HG03103 (cell line): ENCODE results near the gene NUCKS1.

Experiments used
- ATAC-seq: cut with Tn5 transposase; IDR thresholded peaks from one replicate; pipeline ENCODE4 v1.9.1; 2021; ENCODE audit warnings: low read depth; ENCODE audit not compliant: unreplicated experiment

The NUCKS1 gene

DNA sequence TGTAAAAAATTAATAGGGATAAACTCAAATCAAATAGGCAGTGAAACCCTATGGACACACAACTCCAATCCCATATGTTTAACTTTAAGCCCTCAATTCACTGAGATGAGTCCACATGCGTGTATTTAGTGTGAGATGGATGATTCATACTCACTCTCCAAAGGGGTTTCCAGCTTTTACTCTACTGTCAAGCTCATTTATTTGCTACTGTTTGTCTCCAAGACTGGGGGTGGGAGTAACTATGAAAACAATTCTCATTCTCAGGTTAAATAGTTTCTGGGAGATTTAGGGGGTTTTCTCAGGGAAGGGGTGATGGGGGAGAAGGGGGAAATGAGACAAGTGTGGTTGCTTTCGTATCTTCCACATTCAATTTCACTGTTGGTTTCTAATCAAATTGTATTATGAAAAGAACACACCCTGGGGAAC lies 22.6 kb upstream of the NUCKS1 start:
- ATAC-seq = no peak

- ATAC-seq = no peak
Measured at GRCh38 chr1:205770618-205771017, 20.6 kb upstream of the NUCKS1 start.

DNA sequence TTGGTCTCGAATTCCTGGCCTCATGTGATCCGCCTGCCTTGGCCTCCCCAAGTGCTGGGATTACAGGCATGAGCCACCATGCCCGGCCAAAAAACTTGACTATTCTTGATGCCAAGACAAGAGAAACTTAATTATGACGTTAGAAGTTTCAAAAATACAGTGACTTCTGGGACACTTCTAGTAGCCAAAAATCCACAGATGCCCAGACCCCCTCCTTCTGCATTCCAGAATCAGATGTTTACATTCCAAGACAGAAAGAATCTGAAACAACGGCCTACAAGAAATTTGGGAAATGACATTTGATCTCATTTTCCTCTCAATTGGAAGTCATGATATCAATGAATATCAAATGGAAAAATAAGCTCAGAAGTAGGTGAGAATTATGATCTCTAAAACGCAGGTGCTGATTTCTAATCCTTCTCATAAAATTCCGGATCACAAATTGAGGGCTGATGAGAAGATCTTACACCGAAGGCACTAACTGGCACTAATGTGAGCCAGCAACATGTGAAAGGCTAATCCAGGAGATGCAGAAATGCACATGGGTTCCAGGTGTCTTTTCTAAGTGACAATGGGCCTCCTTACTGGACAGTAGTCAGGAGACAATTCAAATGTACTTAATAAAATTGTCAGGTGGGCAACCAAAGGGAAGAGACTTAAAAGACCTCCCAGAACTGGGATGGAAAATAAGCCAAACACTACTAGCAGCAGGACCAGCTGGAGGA lies 19.8 kb upstream of the NUCKS1 start:
- no peak for ATAC-seq

GRCh38 chr1:205767248-205767647 lies 17.3 kb upstream of the NUCKS1 start:
- ATAC-seq = no peak

- no peak for ATAC-seq
Measured at GRCh38 chr1:205766570-205766969, 16.6 kb upstream of the NUCKS1 start.

GRCh38 chr1:205766038-205766437 lies 16.1 kb upstream of the NUCKS1 start:
- no peak for ATAC-seq

- no peak for ATAC-seq
Measured at GRCh38 chr1:205764578-205764977, 14.6 kb upstream of the NUCKS1 start.

DNA sequence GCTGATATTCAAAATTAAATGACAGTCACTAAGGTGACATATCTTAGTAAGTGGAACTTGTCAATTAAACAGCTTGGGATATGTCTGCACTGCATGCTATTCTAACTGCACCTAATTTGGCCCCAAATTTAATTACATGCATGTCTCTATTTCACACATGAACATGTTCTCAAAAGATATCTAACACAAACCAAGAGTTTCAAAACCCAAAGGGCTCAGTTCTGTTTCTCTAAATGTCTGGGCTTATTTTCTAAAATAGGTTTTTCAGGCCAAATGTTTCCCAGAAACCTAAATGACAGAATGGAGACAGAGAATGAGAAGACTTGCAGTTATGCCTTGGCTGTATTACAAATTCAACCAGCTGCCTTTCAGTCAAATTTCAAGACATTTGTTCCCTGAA lies 14.0 kb upstream of the NUCKS1 start:
- no peak for ATAC-seq

GRCh38 chr1:205760606-205761005 lies 10.6 kb upstream of the NUCKS1 start:
- no peak for ATAC-seq

DNA sequence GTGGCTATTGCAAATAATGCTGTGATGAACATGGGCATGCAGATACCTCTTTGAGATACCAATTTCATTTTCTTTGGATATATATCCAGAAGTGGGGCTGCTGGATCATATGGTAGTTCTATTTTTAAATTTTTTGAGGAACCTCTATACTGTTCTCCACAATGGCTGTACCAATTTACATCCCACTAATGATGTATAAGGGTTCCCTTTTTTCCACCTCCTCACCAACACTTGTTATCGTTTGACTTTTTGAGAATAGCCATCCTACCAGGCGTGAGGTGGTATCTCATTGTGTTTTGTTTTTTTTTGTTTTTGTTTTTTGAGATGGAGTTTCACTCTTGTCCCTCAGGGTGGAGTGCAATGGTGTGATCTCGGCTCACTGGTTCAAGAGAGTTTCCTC lies 6.6 kb upstream of the NUCKS1 start:
- no peak for ATAC-seq

DNA sequence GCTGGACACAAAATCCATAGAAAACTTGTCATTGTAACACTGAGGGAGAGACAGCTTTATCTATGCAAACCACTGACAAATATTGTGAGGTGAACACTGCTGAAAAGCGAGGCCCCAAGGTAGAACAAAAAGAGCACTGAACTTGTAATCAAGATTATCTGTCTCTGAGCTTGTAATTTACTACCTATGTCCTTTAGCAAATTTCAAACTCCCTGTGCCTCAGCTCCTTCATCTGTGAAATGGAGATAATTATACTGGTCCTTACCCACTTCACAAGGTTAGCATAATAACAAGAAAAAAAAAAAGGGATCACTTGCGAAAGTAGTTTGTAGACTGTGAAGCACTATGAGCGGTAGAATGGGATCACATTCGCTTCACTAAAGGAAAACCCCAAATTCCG lies 4.9 kb upstream of the NUCKS1 start:
- no peak for ATAC-seq

DNA sequence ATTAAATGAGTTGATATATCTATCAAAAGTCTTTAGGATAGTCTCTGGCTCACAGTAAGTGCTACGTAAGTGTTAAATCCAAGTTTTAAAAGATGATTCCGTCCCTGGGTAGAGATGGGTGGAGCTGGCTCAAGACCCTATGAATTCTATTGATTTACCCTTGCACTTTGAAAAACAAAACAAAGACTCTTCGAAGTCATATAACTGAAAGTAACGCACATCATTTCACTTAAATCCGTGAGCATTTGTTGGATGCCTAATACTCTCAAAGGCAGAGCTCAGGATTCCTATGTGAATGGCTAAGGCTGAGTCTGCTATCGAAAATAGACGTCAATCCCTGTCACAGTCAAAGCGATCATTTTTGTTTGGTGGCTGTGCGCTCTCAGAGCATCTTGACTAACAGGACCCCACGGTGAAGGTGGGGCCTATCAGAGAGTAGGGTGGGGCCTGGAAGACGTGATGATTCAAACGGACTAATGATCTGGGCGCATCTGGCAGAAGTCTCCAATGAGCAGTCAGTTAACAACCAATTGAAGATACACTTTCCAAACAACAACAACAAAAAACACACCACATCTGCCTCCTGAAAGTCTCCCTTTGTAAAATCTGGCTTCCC lies 1.2 kb upstream of the NUCKS1 start:
- no peak for ATAC-seq

- ATAC-seq = peak; percentile 78
Measured at GRCh38 chr1:205749234-205750137, 496 bp downstream of the NUCKS1 start.

DNA sequence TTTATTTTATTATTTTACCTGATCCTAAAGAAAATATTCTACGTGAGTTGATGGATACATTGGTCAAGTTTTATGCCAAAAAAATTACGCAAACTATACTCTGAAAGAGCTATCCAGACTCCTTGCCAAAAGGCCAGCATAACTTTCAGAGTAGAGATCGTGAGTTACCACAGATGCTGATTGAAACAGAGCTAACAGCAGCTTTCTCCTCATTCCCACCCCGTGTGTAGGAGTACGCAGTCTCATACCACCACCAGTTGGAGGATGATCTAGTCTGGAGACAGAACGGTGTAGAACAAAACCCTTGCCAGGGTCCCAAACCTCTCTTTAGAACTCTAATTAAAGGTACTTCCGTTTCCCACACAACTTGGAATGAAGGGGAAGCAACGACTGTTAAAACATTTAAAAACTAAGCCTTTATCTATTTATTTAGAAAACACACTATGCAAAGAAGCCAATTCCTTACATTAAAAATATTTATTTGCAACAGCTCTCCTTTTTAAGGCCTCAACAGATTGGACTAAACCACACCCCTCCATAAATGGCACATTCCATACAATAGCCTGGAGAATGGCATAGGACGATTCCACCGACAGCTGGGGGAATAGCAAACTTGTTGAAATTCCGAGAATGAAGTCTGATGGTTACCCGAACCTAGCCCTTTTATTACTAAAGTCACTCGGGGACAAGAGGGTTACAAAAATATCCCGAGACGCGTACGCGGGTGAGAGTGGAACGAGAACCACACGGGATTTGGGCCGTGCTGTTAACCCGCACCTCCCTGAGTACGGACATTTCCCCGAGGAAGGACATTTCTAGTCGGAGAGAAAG lies 1.4 kb downstream of the NUCKS1 start:
- peak; percentile 2 for ATAC-seq

DNA sequence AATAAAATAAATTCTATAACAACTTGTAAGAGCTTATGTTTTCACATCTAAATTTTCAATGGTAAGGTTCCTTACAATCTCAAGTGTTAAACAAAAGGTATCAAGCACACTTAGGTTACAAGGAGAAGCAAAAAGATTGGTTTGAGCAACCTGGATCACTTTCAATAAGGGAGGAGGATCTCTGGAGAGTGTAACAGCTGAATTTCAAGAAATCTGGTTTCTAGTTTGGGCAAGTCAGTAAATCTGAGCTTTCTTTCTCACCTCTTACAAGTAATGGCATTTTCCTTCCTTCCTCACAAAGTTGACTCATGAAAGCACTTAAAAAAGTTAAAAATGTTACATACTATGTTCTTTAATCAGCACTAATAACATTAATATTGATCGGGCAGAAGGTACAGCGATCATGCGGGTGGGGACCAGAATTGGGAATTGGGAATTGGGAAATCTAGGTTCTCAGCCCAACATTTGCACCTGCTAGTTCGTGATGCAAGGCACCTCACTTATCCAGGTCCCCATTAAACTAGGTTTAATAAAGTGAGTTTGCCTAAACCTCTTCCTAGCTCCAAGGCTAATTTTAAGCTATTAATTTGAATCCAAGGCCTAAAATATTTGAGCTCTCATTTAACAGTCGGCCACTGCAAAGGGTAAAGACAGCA lies 3.1 kb downstream of the NUCKS1 start:
- ATAC-seq = no peak

- ATAC-seq = no peak
Measured at GRCh38 chr1:205744403-205744802, 5.6 kb downstream of the NUCKS1 start.

- ATAC-seq = no peak
Measured at GRCh38 chr1:205743977-205744376, 6.0 kb downstream of the NUCKS1 start.

DNA sequence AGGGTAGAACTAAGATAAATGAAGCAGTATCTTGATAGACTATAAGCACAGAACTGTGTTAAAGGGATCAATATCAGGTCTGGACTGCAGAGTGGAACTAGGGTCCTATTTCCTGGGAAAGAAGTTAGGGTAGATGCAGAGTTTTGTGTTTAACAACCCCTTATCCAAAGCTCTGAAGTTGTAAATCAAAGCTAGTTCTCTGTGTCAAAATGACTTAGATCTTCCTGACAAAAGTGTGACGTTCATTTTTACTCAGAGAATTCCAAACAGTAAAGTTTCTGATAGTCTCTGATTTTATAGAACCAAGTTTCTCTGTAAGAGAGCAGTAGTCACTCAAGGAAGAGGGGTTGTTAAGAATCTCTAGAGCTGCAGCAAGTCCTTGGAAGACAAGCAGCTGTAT lies 8.3 kb downstream of the NUCKS1 start:
- no peak for ATAC-seq

DNA sequence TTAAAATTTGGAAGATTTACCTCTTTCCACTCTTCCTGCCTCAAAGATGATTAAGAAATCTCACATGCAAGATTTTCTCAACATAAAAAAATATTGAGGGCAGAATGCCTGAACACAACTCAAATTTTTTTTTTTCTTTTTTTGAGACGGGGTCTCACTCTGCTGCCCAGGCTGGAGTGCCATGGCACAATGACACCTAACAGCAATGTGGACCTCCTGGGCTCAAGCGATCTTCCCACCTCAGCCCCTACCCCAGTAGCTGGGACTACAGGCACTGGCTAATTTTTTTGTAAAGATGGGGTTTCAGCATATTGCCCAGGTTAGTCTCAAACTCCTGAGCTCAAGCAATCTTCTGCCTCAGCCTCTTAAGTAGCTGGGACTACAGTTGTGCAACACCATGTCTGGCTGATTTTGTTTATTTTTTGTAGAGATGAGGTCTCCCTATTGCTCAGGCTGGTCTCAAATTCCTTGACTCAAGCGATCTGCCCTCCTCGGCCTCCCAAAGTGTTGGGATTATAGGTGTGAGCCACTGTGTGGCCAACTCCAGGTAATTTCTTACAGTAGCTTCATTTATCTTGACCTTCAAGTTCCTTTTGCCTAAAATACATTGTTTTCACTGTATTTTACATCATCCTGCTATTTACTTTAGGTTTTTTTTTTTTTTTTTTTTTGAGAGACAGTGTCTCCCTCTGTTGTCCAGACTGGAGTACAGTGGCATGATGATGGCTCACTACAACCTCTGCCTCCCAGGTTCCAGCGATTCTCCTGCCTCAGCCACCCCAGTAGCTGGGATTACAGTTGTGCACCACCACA lies 10.4 kb downstream of the NUCKS1 start:
- no peak for ATAC-seq
